ENCODE measurements around the gene C1orf116. TPM values are rescaled to one million over a fixed set of nuclear protein-coding genes. Genes with fewer than 3 reads are reported as not detected.

Gene C1orf116
- total RNA-seq, 1 donor: not detected

DNA sequence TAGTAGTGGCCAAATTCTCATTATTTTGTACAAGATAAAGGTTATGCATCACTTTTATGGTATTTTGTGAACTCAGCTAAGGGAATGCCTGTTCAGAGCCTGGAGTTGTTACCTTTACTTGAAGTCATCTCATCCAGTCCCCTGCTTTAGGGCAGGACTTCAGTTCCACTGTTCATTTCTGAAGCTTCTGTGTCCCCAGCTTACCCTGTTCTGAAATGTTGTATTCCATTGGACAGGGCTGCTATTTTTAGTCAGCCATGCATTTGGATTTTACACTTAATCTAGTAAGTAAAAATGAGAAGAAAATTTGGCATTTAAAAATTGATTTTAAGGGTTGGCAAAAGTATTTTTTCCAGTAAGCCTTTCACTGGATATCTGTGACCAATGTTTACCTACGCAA lies 44.5 kb upstream of the C1orf116 start:
- DNase-seq (ENCODE audit: low read depth): no peak
- TF ChIP-seq, protein P1, sequence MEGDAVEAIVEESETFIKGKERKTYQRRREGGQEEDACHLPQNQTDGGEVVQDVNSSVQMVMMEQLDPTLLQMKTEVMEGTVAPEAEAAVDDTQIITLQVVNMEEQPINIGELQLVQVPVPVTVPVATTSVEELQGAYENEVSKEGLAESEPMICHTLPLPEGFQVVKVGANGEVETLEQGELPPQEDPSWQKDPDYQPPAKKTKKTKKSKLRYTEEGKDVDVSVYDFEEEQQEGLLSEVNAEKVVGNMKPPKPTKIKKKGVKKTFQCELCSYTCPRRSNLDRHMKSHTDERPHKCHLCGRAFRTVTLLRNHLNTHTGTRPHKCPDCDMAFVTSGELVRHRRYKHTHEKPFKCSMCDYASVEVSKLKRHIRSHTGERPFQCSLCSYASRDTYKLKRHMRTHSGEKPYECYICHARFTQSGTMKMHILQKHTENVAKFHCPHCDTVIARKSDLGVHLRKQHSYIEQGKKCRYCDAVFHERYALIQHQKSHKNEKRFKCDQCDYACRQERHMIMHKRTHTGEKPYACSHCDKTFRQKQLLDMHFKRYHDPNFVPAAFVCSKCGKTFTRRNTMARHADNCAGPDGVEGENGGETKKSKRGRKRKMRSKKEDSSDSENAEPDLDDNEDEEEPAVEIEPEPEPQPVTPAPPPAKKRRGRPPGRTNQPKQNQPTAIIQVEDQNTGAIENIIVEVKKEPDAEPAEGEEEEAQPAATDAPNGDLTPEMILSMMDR (IDR thresholded peaks at IDR 0.05; ENCODE audit: insufficient read depth, low read depth, low read length): no peak
- no peak overlapping the region for H3K4me3 ChIP-seq (ENCODE audit: low read depth, low read length)

DNA sequence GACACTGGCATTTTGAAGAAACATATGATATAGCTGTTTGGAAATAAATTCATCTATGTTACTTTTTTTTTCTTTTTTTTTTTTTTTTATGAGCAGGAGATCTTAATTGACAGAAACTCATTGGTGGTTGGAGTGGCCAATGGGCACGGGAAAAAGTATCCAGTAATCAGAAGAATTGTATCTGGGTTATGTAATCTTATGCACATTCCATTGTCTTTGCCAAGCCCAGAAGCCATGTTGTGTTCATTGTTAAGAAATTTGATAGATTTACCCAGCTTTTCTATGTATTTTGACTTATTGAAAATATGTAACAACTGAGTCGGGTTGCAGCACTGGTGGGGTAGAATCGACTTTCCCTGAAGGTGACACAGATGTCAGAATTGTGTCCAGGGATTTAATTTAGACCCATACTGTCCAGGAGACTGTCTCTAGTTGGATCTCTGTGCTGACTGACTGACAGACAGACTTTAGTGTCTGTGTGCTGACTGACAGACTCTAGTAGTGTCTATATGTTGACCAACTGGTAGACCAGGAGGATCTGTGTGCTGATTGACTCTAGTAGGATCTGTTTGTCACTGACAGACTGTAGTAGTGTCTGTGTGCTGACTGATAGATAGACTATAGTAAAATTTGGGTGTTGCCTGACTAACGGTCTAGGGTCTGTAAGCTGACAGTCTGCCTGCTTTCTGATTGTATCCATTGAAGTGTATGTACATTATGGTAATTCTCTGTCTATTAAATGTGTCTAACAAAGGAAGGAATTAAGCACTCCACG lies 43.8 kb upstream of the C1orf116 start:
- DNase-seq (ENCODE audit: low read depth): no peak
- H3K4me3 ChIP-seq (ENCODE audit: low read depth, low read length): no peak overlapping the region
- TF ChIP-seq, protein P1 (IDR thresholded peaks at IDR 0.05; ENCODE audit: insufficient read depth, low read depth, low read length): no peak

GRCh38 chr1:207073906-207074820 lies 41.6 kb upstream of the C1orf116 start:
- TF ChIP-seq, protein P1 (IDR thresholded peaks at IDR 0.05; ENCODE audit: insufficient read depth, low read depth, low read length): no peak
- no peak for DNase-seq (ENCODE audit: low read depth)
- no peak overlapping the region for H3K4me3 ChIP-seq (ENCODE audit: low read depth, low read length)

DNA sequence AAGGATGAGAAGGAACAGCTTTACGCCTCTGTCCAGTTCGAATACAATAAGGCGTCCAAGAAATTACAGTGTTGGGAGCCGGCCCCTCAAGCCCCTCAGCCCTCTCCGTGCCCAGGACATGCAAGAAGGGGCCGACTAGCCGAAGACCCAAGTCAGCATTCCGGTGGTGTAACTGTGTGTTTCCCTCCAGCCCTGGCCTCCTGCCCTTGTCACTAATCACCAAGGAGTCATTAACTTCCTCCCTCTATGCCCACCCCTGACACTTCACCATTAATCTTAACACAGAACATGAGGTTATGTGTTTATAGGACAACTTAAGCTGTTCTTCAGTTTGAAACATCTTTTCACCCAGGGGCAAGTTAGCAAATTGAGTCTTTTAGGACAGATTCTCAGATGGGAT lies 39.7 kb upstream of the C1orf116 start:
- TF ChIP-seq, protein P1 (IDR thresholded peaks at IDR 0.05; ENCODE audit: insufficient read depth, low read depth, low read length): no peak

DNA sequence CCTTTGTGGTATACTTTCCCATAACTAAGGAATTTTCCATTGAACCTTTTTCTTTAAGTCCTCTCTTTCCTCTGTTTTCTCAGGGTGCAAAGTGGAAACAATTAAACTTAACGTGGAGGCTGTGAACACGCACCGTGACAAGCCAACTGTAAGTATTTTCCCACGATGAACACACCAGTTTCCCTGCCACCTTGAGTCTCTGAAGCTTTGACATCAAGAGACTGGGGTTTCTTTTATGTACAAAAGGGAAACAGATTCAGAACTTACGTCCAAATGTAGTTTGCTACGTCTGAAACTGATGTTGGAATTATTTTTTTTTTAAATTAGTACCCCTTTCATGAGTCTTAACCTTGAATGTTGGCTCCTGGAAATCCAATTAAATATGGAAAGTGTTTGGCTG lies 38.9 kb upstream of the C1orf116 start:
- no peak for DNase-seq (ENCODE audit: low read depth)
- no peak overlapping the region for H3K4me3 ChIP-seq (ENCODE audit: low read depth, low read length)
- TF ChIP-seq, protein P1 (IDR thresholded peaks at IDR 0.05; ENCODE audit: insufficient read depth, low read depth, low read length): no peak

More for the DNA sequence above, 39.7 kb upstream of the C1orf116 start:
- no peak overlapping the region for H3K4me3 ChIP-seq (ENCODE audit: low read depth, low read length)
- DNase-seq (ENCODE audit: low read depth): no peak

DNA sequence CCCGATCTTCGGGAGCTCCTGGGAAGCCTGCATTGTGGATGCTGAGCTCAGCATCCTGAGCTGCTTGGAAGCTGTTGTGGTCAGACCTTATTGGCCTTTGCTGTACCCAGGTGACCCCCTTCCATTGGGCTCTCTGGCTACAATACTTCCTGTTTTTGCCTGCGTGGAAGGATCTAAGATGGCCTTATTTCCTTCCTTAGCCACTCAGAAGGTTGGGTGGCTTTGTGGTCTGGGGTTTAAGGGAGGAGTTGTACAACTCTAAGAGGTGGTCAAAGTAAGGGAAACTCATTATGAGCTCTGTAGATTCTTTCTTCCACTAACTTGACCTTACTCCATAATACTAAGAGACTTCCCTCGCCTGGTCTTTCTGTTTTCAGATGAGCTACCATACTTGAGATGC lies 38.3 kb upstream of the C1orf116 start:
- TF ChIP-seq, protein P1 (IDR thresholded peaks at IDR 0.05; ENCODE audit: insufficient read depth, low read depth, low read length): no peak
- H3K4me3 ChIP-seq (ENCODE audit: low read depth, low read length): no peak overlapping the region
- no peak for DNase-seq (ENCODE audit: low read depth)
